ENCODE results near the gene ATP5F1E. TPM values are rescaled to one million over a fixed set of nuclear protein-coding genes. Genes with fewer than 3 reads are reported as not detected.

ATP5F1E gene
- total and polyA plus RNA-seq, 9 of the 15 experiments (the other 6 are each of a cell fraction or from before 2014, with no cell fraction given) = 60.3 to 162 (median 113) TPM

GRCh38 chr20:59026904-59027740, 5.0 kb downstream of the ATP5F1E start (continued):
- TF ChIP-seq POU5F1 (IDR thresholded peaks at IDR 0.05; ENCODE audit: borderline replicate concordance, low read depth, low read length, partially characterized antibody) = no peak

- no TSS peak for BruUV-seq (replicated peaks)
- ATAC-seq = no peak
- no peaks in the 10 kb centered on the region for H3K27me3 ChIP-seq (ENCODE audit: control insufficient read depth in 2 of 2, insufficient read depth in 2 of 2, low read length in 2 of 2)
- no peaks in the 10 kb centered on the region for H3K9me1 ChIP-seq (ENCODE audit: control insufficient read depth, insufficient read depth, low read length)
- in situ Hi-C loops (cut with MboI) (no loop called here), intact Hi-C loops (cut with micrococcal nuclease) (no loop called here)
- ChIA-PET CTCF (ENCODE audit: low intra/inter-chr PET ratio) (no interaction called here), POLR2A (interaction anchor here (0.7 kb wide), 1 partner anchor 35 kb away, joined by 3 read pairs; no protein-coding TSS in a partner anchor)
- H3K27ac ChIP-seq (ENCODE audit: extremely low read depth, low read depth, low read length) = no peak overlapping the region
- H3K4me1 ChIP-seq (replicated peaks in 1 of 2; ENCODE audit: control insufficient read depth in 2 of 2, insufficient read depth in 2 of 2, low read length in 2 of 2) = peaks cover 25 to 28% of the 10 kb centered on the region in 2 experiments
- peaks cover 95% of the 10 kb centered on the region for H3K79me2 ChIP-seq (ENCODE audit: control insufficient read depth, insufficient read depth, low read length)
- H3K9ac ChIP-seq (ENCODE audit: insufficient read depth in 1 of 2, low read depth in 2 of 2, low read length in 2 of 2) = no peak overlapping the region; a peak in 1 of 4 replicates
- no peak for DNase-seq (ENCODE audit: extremely low read depth in 1 of 4, low spot score in 3 of 4)
- WGBS (ENCODE audit: insufficient coverage, low coverage, missing lambda C conversion rate) = 85% methylated on average over 4 of the region's 4 CpGs
- H3K4me3 ChIP-seq = no peak overlapping the region
- no peaks in the 10 kb centered on the region for H3K9me3 ChIP-seq (replicated peaks; ENCODE audit: control insufficient read depth, insufficient read depth, low read depth, low read length)
- no peaks in the 10 kb centered on the region; the same call in 1 of the 2 replicates for H4K20me1 ChIP-seq (replicated peaks; ENCODE audit: control insufficient read depth, insufficient read depth, low read length)
- FAIRE-seq = no peak
- H3K4me2 ChIP-seq (ENCODE audit: insufficient read depth, low read length) = no peak overlapping the region
- TF ChIP-seq ZNF780A (CRISPR knock-in tag; IDR thresholded peaks at IDR 0.05) (no peak), RNF219 (CRISPR knock-in tag; IDR thresholded peaks at IDR 0.05) (no peak), THRB (CRISPR knock-in tag; conservative IDR thresholded peaks at IDR 0.05) (no peak), HDAC8 (tag; IDR thresholded peaks at IDR 0.05) (no peak), NCOA2 (IDR thresholded peaks at IDR 0.05; ENCODE audit: partially characterized antibody in 2 of 2) (no peak), ZNF134 (CRISPR knock-in tag; conservative IDR thresholded peaks at IDR 0.05) (no peak), NFIX (CRISPR knock-in tag; IDR thresholded peaks at IDR 0.05; ENCODE audit: low read depth) (no peak)
- H3K36me3 ChIP-seq (ENCODE audit: control insufficient read depth, insufficient read depth, low read length) = peaks cover 86% of the 10 kb centered on the region
- H2AFZ ChIP-seq (ENCODE audit: low read depth, low read length) = no peak overlapping the region
These were observed 6.6 kb downstream of the ATP5F1E start for GRCh38 chr20:59025511-59025910.
